ENCODE results near the gene PLRG1.

DNA sequence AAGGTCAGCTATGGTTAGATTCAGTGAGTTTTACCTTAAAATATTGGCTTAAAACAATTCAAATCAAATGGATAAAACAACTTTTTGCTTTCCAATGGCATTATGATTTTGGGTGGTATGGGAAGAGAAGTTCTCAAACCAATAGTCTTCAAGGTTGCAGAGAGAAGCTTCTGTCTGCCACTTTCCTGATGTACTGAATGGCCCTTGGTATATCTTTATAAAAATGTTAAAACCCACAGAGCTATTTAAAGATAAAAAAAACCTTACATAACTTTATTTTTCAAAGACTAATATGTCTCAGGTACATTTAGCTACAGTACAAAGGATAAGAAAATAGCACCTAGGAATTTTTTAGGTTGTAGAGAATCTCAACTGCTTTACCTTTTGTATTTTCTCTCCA is 33.5 kb upstream of the PLRG1 start:
- no peak for TF ChIP-seq POLR2A (IDR thresholded peaks at IDR 0.05)
- TF ChIP-seq, protein P1, sequence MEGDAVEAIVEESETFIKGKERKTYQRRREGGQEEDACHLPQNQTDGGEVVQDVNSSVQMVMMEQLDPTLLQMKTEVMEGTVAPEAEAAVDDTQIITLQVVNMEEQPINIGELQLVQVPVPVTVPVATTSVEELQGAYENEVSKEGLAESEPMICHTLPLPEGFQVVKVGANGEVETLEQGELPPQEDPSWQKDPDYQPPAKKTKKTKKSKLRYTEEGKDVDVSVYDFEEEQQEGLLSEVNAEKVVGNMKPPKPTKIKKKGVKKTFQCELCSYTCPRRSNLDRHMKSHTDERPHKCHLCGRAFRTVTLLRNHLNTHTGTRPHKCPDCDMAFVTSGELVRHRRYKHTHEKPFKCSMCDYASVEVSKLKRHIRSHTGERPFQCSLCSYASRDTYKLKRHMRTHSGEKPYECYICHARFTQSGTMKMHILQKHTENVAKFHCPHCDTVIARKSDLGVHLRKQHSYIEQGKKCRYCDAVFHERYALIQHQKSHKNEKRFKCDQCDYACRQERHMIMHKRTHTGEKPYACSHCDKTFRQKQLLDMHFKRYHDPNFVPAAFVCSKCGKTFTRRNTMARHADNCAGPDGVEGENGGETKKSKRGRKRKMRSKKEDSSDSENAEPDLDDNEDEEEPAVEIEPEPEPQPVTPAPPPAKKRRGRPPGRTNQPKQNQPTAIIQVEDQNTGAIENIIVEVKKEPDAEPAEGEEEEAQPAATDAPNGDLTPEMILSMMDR (IDR thresholded peaks at IDR 0.05) = no peak
